SK-N-MC (cell line): ENCODE results near the gene ACVR2B.

Experiments used
- EZH2 ChIP-seq: fragments of 200-600 bp; sonication (generic); IDR thresholded peaks from one replicate; pipeline ENCODE4 v1.6.1; 2017; ENCODE audit warnings: antibody characterized with exemption
- FOXP2 ChIP-seq: optimal IDR thresholded peaks from 2 replicates; pipeline ENCODE3; 2011; ENCODE audit warnings: mild to moderate bottlenecking, moderate library complexity; ENCODE audit not compliant: insufficient read depth; ENCODE audit errors: extremely low read length, control extremely low read depth
- POLR2AphosphoS5 ChIP-seq: IDR thresholded peaks from 2 replicates; pipeline ENCODE4 v1.6.1; 2012; ENCODE audit warnings: mild to moderate bottlenecking, low read depth, low read length, borderline replicate concordance

DNA sequence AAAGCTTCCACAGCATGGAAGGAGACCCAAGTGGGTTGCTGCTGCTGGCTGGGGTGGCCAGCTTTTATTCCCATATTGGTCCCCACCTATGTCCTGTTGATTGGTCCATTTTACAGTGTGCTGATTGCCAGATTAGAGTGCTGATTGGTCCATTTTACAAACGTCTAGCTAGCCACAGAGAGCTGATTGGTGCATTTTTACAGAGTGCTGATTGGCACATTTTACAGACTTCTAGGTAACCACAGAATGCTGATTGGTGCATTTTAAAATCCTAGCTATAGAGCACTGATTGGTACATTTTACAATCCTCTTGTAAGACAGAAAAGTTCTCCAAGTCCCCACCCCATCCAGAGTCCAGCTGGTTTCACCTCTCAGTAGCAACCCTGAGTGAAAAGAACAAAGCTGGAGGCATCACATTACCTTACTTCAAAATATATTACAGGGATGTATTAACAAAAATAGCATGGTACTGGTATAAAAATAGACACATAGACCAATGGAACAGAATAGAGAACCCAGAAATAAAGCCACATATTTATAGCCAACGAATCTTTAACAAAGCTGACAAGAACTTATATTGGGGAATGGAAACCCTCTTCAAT is 7.5 kb upstream of the ACVR2B start:
- no peak for TF ChIP-seq POLR2AphosphoS5
- TF ChIP-seq FOXP2, result no peak
- TF ChIP-seq EZH2, result no peak
